HEK293 (cell line): ENCODE results near the gene CXorf65.

Source experiments
- CTCF ChIA-PET: fragments of 350-600 bp; formaldehyde crosslinking; extraction: SDS; loops from one replicate; lab custom pipeline; 2021; ENCODE audit warnings: antibody characterized with exemption; lab: Yijun Ruan, JAX
- POLR2A ChIA-PET: fragments of 300-600 bp; formaldehyde crosslinking; extraction: SDS; loops from one replicate; lab custom pipeline; 2020; ENCODE audit warnings: antibody characterized with exemption, inconsistent platforms; lab: Yijun Ruan, JAX
- H3K27ac ChIP-seq: fragments of 200-500 bp; sonication (Bioruptor generic); 2 replicates; pipeline ENCODE4 v1.5.1; 2014; ENCODE audit warnings: low read depth, low read length, control low read depth, inconsistent platforms; ENCODE audit errors: extremely low read depth
- H3K36me3 ChIP-seq, 2 experiments: fragments of 200-500 bp in 1 of 2; sonication (Bioruptor generic) in 1 of 2; 1 replicate in 1 of 2; 2 replicates in 1 of 2; pipeline ENCODE4 v1.5.1; 2014 to 2017; ENCODE audit warnings: inconsistent platforms in 2 of 2, low read length in 2 of 2; ENCODE audit not compliant: control insufficient read depth in 2 of 2, insufficient read depth in 1 of 2
- H3K4me1 ChIP-seq: fragments of 200-500 bp; sonication (Bioruptor generic); 2 replicates; pipeline ENCODE4 v1.5.1; 2014; ENCODE audit warnings: mild to moderate bottlenecking, low read length, inconsistent platforms; ENCODE audit not compliant: control insufficient read depth, insufficient read depth
- H3K4me3 ChIP-seq: 2 replicates; pipeline ENCODE4 v1.5.1; 2011; ENCODE audit warnings: low read depth, mild to moderate bottlenecking, control low read depth, low read length, moderate library complexity
- H3K9me3 ChIP-seq: fragments of 200-500 bp; sonication (Bioruptor generic); 2 replicates; pipeline ENCODE4 v1.5.1; 2014; ENCODE audit warnings: low read depth, low read length, inconsistent platforms; ENCODE audit not compliant: control insufficient read depth, insufficient read depth
- EGR2 ChIP-seq: fragments of 450-650 bp; formaldehyde crosslinking; IDR thresholded peaks from 2 replicates; pipeline ENCODE4 v1.5.1; 2016; ENCODE audit warnings: low read depth, missing biosample characterization, missing genetic modification characterization
- GLI4 ChIP-seq: fragments of 450-650 bp; formaldehyde crosslinking; IDR thresholded peaks from 2 replicates; pipeline ENCODE4 v1.5.1; 2016; ENCODE audit warnings: missing biosample characterization, missing genetic modification characterization
- KLF7 ChIP-seq: fragments of 450-650 bp; formaldehyde crosslinking; IDR thresholded peaks from 2 replicates; pipeline ENCODE4 v1.5.1; 2016; ENCODE audit warnings: missing biosample characterization, missing genetic modification characterization, borderline replicate concordance
- OVOL3 ChIP-seq: fragments of 450-650 bp; formaldehyde crosslinking; IDR thresholded peaks from 2 replicates; pipeline ENCODE4 v1.5.1; 2016; ENCODE audit warnings: missing biosample characterization, missing genetic modification characterization
- SALL2 ChIP-seq: fragments of 450-650 bp; formaldehyde crosslinking; IDR thresholded peaks from 2 replicates; pipeline ENCODE4 v1.5.0; 2017; ENCODE audit warnings: missing biosample characterization, mild to moderate bottlenecking, missing genetic modification characterization, borderline replicate concordance
- SP2 ChIP-seq: fragments of 450-650 bp; formaldehyde crosslinking; IDR thresholded peaks from 2 replicates; pipeline ENCODE4 v1.5.1; 2016; ENCODE audit warnings: missing biosample characterization, missing genetic modification characterization
- SP3 ChIP-seq: fragments of 450-650 bp; formaldehyde crosslinking; IDR thresholded peaks from 2 replicates; pipeline ENCODE4 v1.5.1; 2016; ENCODE audit warnings: missing biosample characterization, missing genetic modification characterization
- ZNF121 ChIP-seq: fragments of 450-650 bp; formaldehyde crosslinking; IDR thresholded peaks from 2 replicates; pipeline ENCODE4 v1.5.1; 2016; ENCODE audit warnings: missing biosample characterization, missing genetic modification characterization
- ZNF140 ChIP-seq: fragments of 450-650 bp; formaldehyde crosslinking; IDR thresholded peaks from 2 replicates; pipeline ENCODE4 v1.5.1; 2016; ENCODE audit warnings: missing biosample characterization, missing genetic modification characterization
- ZNF146 ChIP-seq: fragments of 450-650 bp; formaldehyde crosslinking; IDR thresholded peaks from 2 replicates; pipeline ENCODE4 v1.5.1; 2016; ENCODE audit warnings: missing biosample characterization, missing genetic modification characterization
- ZNF24 ChIP-seq: fragments of 450-650 bp; formaldehyde crosslinking; IDR thresholded peaks from 2 replicates; pipeline ENCODE4 v1.5.1; 2016; ENCODE audit warnings: missing biosample characterization, missing genetic modification characterization
- ZNF248 ChIP-seq: fragments of 450-650 bp; formaldehyde crosslinking; IDR thresholded peaks from 2 replicates; pipeline ENCODE4 v1.5.1; 2017; ENCODE audit warnings: missing biosample characterization, missing genetic modification characterization
- ZNF274 ChIP-seq, 2 experiments: fragments of 200-500 bp in 1 of 2; fragments of 450-650 bp in 1 of 2; sonication (Bioruptor generic) in 1 of 2; formaldehyde crosslinking in 1 of 2; IDR thresholded peaks; 2 replicates each; pipeline versions ENCODE4 v1.5.1 to v1.6.1; 2014 to 2016; ENCODE audit warnings: borderline replicate concordance in 1 of 2, inconsistent platforms in 1 of 2, low read length in 1 of 2, missing biosample characterization in 1 of 2, missing genetic modification characterization in 1 of 2
- ZNF335 ChIP-seq: fragments of 450-650 bp; formaldehyde crosslinking; conservative IDR thresholded peaks from 2 replicates; pipeline ENCODE4 v1.5.1; 2016; ENCODE audit warnings: missing biosample characterization, missing genetic modification characterization
- ZNF341 ChIP-seq: fragments of 450-650 bp; formaldehyde crosslinking; IDR thresholded peaks from 2 replicates; pipeline ENCODE4; 2016; ENCODE audit warnings: low read depth, missing biosample characterization, missing genetic modification characterization
- ZNF37A ChIP-seq: fragments of 450-650 bp; IDR thresholded peaks from 2 replicates; pipeline ENCODE4 v1.5.1; 2018; ENCODE audit warnings: missing biosample characterization, missing genetic modification characterization
- ZNF544 ChIP-seq: fragments of 450-650 bp; formaldehyde crosslinking; IDR thresholded peaks from 2 replicates; pipeline ENCODE4 v1.5.0; 2017; ENCODE audit warnings: missing biosample characterization, missing genetic modification characterization
- ZNF76 ChIP-seq: fragments of 450-650 bp; formaldehyde crosslinking; IDR thresholded peaks from 2 replicates; pipeline ENCODE4; 2016; ENCODE audit warnings: low read depth, missing biosample characterization, missing genetic modification characterization, borderline replicate concordance
- ZNF777 ChIP-seq: fragments of 450-650 bp; formaldehyde crosslinking; IDR thresholded peaks from 2 replicates; pipeline ENCODE4 v1.5.1; 2017; ENCODE audit warnings: missing biosample characterization, missing genetic modification characterization, borderline replicate concordance
- ZSCAN30 ChIP-seq: fragments of 450-650 bp; IDR thresholded peaks from 2 replicates; pipeline ENCODE4 v1.5.1; 2018; ENCODE audit warnings: missing biosample characterization, mild to moderate bottlenecking, missing genetic modification characterization, moderate library complexity
- ZXDB ChIP-seq: fragments of 450-650 bp; formaldehyde crosslinking; IDR thresholded peaks from 2 replicates; pipeline ENCODE4 v1.5.1; 2016; ENCODE audit warnings: missing biosample characterization, missing genetic modification characterization
- TF ChIP-seq, protein P1 (sequence below): fragments of 450-650 bp; formaldehyde crosslinking; IDR thresholded peaks from 2 replicates; pipeline ENCODE4 v1.5.1; 2016; ENCODE audit warnings: missing biosample characterization, missing genetic modification characterization
- TF ChIP-seq, protein P2 (sequence below): fragments of 450-650 bp; formaldehyde crosslinking; IDR thresholded peaks from 2 replicates; pipeline ENCODE4 v1.5.1; 2016; ENCODE audit warnings: missing biosample characterization, missing genetic modification characterization
- TF ChIP-seq, protein P3 (sequence below): fragments of 450-650 bp; formaldehyde crosslinking; IDR thresholded peaks from 2 replicates; pipeline ENCODE4 v1.5.1; 2016; ENCODE audit warnings: missing biosample characterization, missing genetic modification characterization

Gene CXorf65

DNA sequence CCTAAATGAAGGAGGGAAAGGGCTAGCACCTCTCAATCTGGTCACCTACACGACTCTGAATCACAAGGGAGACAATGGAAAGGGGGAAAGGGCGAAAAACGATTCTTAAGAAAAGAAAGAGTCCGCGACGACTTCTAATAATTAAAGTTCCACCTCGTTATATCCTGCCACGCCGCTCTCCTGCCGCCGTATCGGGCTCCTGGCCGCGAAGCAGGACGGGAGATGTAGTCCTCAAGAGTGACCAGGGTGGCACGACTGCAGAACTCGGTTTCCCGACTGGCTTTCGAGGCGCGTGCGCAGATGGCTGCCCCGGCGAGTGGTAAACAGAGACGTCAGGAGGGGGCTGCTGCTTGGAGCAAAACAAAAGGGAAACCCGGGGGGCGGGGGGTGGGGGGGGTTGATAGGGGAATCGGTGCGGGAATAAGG, 11.0 kb downstream of the CXorf65 start, which contains the start of gene FOXO4:
TSS of gene FOXO4 (plus strand) at position 297 of the 426 bp plus-strand sequence. CDS start 678 bp downstream, outside the sequence.
- CTCF ChIA-PET: interaction anchor here (0.6 to 0.7 kb wide), 2 partner anchors 23 to 821 kb away, joined by 3 read pairs; partner anchors contain the start of gene MED12
- no peaks in the 10 kb centered on the region for H3K9me3 ChIP-seq
- TF ChIP-seq ZNF248 (tag by site-specific recombination) (no peak), SP3 (tag by site-specific recombination) (peak; percentile 15), ZNF341 (tag by site-specific recombination) (no peak), ZNF274 (IDR thresholded peaks at IDR 0.05; ENCODE audit: low read length) (no peak), ZNF274 (tag by site-specific recombination; IDR thresholded peaks at IDR 0.05; ENCODE audit: borderline replicate concordance) (no peak), SP2 (tag by site-specific recombination) (no peak), ZNF544 (tag by site-specific recombination) (no peak), GLI4 (tag by site-specific recombination) (no peak), KLF7 (no peak), ZXDB (tag by site-specific recombination) (0 out of 2 replicates have a peak, but pooled peaks have one; percentile 16), ZNF24 (tag by site-specific recombination) (no peak), SALL2 (tag by site-specific recombination) (no peak), ZNF777 (no peak), ZNF140 (no peak), ZSCAN30 (tag by site-specific recombination) (no peak), OVOL3 (tag by site-specific recombination) (0 out of 2 replicates have a peak, but pooled peaks have one; percentile 13), ZNF146 (tag by site-specific recombination) (no peak), ZNF76 (tag by site-specific recombination) (peak; percentile 89), ZNF121 (tag by site-specific recombination) (no peak), EGR2 (tag by site-specific recombination) (no peak), ZNF37A (tag by site-specific recombination) (no peak), ZNF335 (peak; percentile 68)
- TF ChIP-seq, protein P1, sequence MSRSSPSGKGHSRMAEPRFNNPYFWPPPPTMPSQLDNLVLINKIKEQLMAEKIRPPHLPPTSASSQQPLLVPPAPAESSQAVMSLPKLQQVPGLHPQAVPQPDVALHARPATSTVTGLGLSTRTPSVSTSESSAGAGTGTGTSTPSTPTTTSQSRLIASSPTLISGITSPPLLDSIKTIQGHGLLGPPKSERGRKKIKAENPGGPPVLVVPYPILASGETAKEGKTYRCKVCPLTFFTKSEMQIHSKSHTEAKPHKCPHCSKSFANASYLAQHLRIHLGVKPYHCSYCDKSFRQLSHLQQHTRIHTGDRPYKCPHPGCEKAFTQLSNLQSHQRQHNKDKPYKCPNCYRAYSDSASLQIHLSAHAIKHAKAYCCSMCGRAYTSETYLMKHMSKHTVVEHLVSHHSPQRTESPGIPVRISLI: no peak
- TF ChIP-seq, protein P2, sequence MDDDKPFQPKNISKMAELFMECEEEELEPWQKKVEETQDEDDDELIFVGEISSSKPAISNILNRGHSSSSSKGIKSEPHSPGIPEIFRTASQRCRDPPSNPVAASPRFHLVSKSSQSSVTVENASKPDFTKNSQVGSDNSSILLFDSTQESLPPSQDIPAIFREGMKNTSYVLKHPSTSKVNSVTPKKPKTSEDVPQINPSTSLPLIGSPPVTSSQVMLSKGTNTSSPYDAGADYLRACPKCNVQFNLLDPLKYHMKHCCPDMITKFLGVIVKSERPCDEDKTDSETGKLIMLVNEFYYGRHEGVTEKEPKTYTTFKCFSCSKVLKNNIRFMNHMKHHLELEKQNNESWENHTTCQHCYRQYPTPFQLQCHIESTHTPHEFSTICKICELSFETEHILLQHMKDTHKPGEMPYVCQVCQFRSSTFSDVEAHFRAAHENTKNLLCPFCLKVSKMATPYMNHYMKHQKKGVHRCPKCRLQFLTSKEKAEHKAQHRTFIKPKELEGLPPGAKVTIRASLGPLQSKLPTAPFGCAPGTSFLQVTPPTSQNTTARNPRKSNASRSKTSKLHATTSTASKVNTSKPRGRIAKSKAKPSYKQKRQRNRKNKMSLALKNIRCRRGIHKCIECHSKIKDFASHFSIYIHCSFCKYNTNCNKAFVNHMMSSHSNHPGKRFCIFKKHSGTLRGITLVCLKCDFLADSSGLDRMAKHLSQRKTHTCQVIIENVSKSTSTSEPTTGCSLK (tag by site-specific recombination): no peak
- TF ChIP-seq, protein P3, sequence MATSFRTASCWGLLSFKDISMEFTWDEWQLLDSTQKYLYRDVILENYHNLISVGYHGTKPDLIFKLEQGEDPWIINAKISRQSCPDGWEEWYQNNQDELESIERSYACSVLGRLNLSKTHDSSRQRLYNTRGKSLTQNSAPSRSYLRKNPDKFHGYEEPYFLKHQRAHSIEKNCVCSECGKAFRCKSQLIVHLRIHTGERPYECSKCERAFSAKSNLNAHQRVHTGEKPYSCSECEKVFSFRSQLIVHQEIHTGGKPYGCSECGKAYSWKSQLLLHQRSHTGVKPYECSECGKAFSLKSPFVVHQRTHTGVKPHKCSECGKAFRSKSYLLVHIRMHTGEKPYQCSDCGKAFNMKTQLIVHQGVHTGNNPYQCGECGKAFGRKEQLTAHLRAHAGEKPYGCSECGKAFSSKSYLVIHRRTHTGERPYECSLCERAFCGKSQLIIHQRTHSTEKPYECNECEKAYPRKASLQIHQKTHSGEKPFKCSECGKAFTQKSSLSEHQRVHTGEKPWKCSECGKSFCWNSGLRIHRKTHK (tag by site-specific recombination): no peak
- TF ChIP-seq, all 188 proteins: peak for 5
- H3K27ac ChIP-seq: peak within 1 kb of the TSS; percentile 34; the same call in 1 of the 2 replicates
- peaks cover 0 to 1% of the 10 kb centered on the region in 2 experiments; a peak in 2 of 3 replicates for H3K36me3 ChIP-seq
- peaks cover 3% of the 10 kb centered on the region; the same call in 1 of the 2 replicates for H3K4me1 ChIP-seq
- H3K4me3 ChIP-seq: peak within 1 kb of the TSS; percentile 44
- POLR2A ChIA-PET: interaction anchor here (0.9 kb wide), 1 partner anchor 22 kb away, joined by 9 read pairs; the partner anchor contains the start of gene MED12
